Ishikawa (cell line): ENCODE measurements around the gene GABRA1.

Experiments
- CEBPB ChIP-seq: IDR thresholded peaks from 2 replicates; pipeline ENCODE4 v1.6.1; 2012
- FOXM1 ChIP-seq: IDR thresholded peaks from 2 replicates; pipeline ENCODE4 v1.6.1; 2012; ENCODE audit warnings: low read depth, borderline replicate concordance
- TCF12 ChIP-seq: IDR thresholded peaks from 2 replicates; pipeline ENCODE4 v1.6.1; 2012; ENCODE audit warnings: low read depth
- YY1 ChIP-seq: IDR thresholded peaks from 2 replicates; pipeline ENCODE4 v1.6.1; 2012; ENCODE audit warnings: low read depth

GRCh38 chr5:161846746-161847145, 1.2 kb upstream of the GABRA1 start:
- TF ChIP-seq FOXM1 (no peak), CEBPB (no peak), YY1 (no peak), TCF12 (no peak)
